Activated CD8-positive, alpha-beta memory T cell treated with anti-CD3 and anti-CD28 coated beads, Interleukin-2, amount 10 ng/mL, durations not matched to agents 7 days and 5 days (primary cell): ENCODE results near the gene PADI3. TPM values are rescaled to one million over a fixed set of nuclear protein-coding genes. Genes with fewer than 3 reads are reported as not detected.

Source experiments
- ATAC-seq: fragments of 150-1000 bp; cut with Tn5 transposase; one replicate; pipeline ENCODE4 v1.10.0; 2021; ENCODE audit warnings: moderate library complexity
- CTCF ChIA-PET: fragments of 350-600 bp; sonication (Branson Sonifier 250); formaldehyde crosslinking; loops from one replicate; lab custom pipeline; 2021; ENCODE audit warnings: antibody characterized with exemption; lab: Charles Lee
- DNase-seq: peaks from one replicate; pipeline ENCODE4 v3.0.0-alpha.2; 2020
- H3K27ac Mint-ChIP-seq: one replicate; pipeline ENCODE4 v1.8.0; 2021; ENCODE audit warnings: mild to moderate bottlenecking, mixed read lengths
- H3K27me3 Mint-ChIP-seq: one replicate; pipeline ENCODE4 v1.8.0; 2021; ENCODE audit warnings: mixed read lengths
- H3K36me3 Mint-ChIP-seq: one replicate; pipeline ENCODE4 v1.8.0; 2021; ENCODE audit warnings: mild to moderate bottlenecking, mixed read lengths
- H3K4me1 Mint-ChIP-seq: one replicate; pipeline ENCODE4 v1.8.0; 2021; ENCODE audit warnings: mixed read lengths
- H3K4me3 Mint-ChIP-seq: one replicate; pipeline ENCODE4 v1.8.0; 2021; ENCODE audit warnings: mild to moderate bottlenecking, moderate library complexity, mixed read lengths
- H3K9me3 Mint-ChIP-seq: one replicate; pipeline ENCODE4 v1.8.0; 2022; ENCODE audit warnings: low read depth, mixed read lengths
- total RNA-seq, 2 experiments: library from RNA; stranded (reverse); gene quantifications; one replicate each; pipeline ENCODE4 v1.2.3, GENCODE V29; 2021

The PADI3 gene
- total RNA-seq, 2 experiments from 2014 or later = not detected

DNA sequence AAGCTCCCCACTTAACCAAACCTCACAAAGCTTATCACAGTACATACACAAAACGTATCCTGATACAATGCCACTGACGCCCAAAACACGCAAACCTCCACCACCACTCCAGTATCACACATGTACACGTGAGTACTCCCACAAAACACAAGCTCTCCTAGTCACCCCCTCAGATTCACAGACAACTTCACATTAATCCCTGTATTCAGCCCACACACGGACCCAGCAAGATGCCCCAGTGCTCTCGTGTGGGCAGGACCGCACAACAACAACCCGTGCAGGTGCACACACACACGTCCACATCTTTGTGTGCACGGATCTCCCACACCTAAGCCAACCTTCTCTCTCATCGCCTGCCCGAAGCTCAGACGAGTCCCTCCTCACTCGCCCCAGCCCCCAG lies 26.3 kb upstream of the PADI3 start:
- H3K9me3 Mint-ChIP-seq = no peaks in the 10 kb centered on the region
- no peaks in the 10 kb centered on the region for H3K4me1 Mint-ChIP-seq
- H3K27ac Mint-ChIP-seq = no peak overlapping the region
- ATAC-seq (no peak), DNase-seq (no peak)
- peaks cover 5% of the 10 kb centered on the region for H3K27me3 Mint-ChIP-seq
- no peak overlapping the region for H3K4me3 Mint-ChIP-seq
- no peaks in the 10 kb centered on the region for H3K36me3 Mint-ChIP-seq
- CTCF ChIA-PET = interaction anchor here (1.8 to 2.2 kb wide), 2 partner anchors 14 to 97 kb away, joined by 5 to 7 read pairs; no protein-coding TSS in a partner anchor

GRCh38 chr1:17224434-17224833 lies 24.5 kb upstream of the PADI3 start:
- ATAC-seq (no peak), DNase-seq (no peak)
- Mint-ChIP-seq H3K36me3 (no peaks in the 10 kb centered on the region), H3K27me3 (peaks cover 3% of the 10 kb centered on the region), H3K4me1 (no peaks in the 10 kb centered on the region), H3K9me3 (no peaks in the 10 kb centered on the region), H3K27ac (no peak overlapping the region), H3K4me3 (no peak overlapping the region)
- CTCF ChIA-PET = interaction anchor here (1.0 to 1.8 kb wide), 2 partner anchors 98 to 99 kb away, joined by 4 to 5 read pairs; no protein-coding TSS in a partner anchor

- CTCF ChIA-PET = interaction anchor here (0.8 to 1.0 kb wide), 2 partner anchors 12 to 99 kb away, joined by 3 to 4 read pairs; no protein-coding TSS in a partner anchor
- no peak overlapping the region for H3K27ac Mint-ChIP-seq
Observed at GRCh38 chr1:17225140-17225539, 23.8 kb upstream of the PADI3 start.

GRCh38 chr1:17227358-17227915 lies 21.5 kb upstream of the PADI3 start:
- Mint-ChIP-seq H3K4me3 (no peak overlapping the region), H3K9me3 (no peaks in the 10 kb centered on the region)

More at GRCh38 chr1:17225140-17225539, 23.8 kb upstream of the PADI3 start:
- Mint-ChIP-seq H3K36me3 (no peaks in the 10 kb centered on the region), H3K9me3 (no peaks in the 10 kb centered on the region), H3K4me1 (no peaks in the 10 kb centered on the region), H3K27me3 (peaks cover 3% of the 10 kb centered on the region), H3K4me3 (no peak overlapping the region)
- no peak for DNase-seq
- ATAC-seq = no peak

GRCh38 chr1:17228619-17229018 lies 20.3 kb upstream of the PADI3 start:
- Mint-ChIP-seq H3K4me3 (no peak overlapping the region), H3K4me1 (peaks cover 2% of the 10 kb centered on the region), H3K36me3 (no peaks in the 10 kb centered on the region), H3K27me3 (peaks cover 9% of the 10 kb centered on the region), H3K9me3 (no peaks in the 10 kb centered on the region), H3K27ac (no peak overlapping the region)
- no peak for DNase-seq
- no peak for ATAC-seq
- CTCF ChIA-PET = interaction anchor here (2.2 kb wide), 1 partner anchor 103 kb away, joined by 6 read pairs; no protein-coding TSS in a partner anchor

More at GRCh38 chr1:17227358-17227915, 21.5 kb upstream of the PADI3 start:
- no peak overlapping the region for H3K27ac Mint-ChIP-seq
- H3K4me1 Mint-ChIP-seq = no peaks in the 10 kb centered on the region
- no peak for DNase-seq
- H3K36me3 Mint-ChIP-seq = no peaks in the 10 kb centered on the region
- CTCF ChIA-PET = interaction anchor here (1.3 to 2.2 kb wide), 2 partner anchors 14 to 102 kb away, joined by 4 to 6 read pairs; no protein-coding TSS in a partner anchor
- peaks cover 6% of the 10 kb centered on the region for H3K27me3 Mint-ChIP-seq
- no peak for ATAC-seq

- DNase-seq (no peak), ATAC-seq (no peak)
- H3K36me3 Mint-ChIP-seq = no peaks in the 10 kb centered on the region
- no peak overlapping the region for H3K4me3 Mint-ChIP-seq
- peaks cover 4% of the 10 kb centered on the region for H3K4me1 Mint-ChIP-seq
- H3K9me3 Mint-ChIP-seq = no peaks in the 10 kb centered on the region
- H3K27me3 Mint-ChIP-seq = peaks cover 10% of the 10 kb centered on the region
- H3K27ac Mint-ChIP-seq = no peak overlapping the region
- CTCF ChIA-PET = interaction anchor here (2.2 kb wide), 1 partner anchor 104 kb away, joined by 6 read pairs; no protein-coding TSS in a partner anchor
Observed at GRCh38 chr1:17229379-17229778, 19.5 kb upstream of the PADI3 start.

- no peaks in the 10 kb centered on the region for H3K9me3 Mint-ChIP-seq
- H3K27me3 Mint-ChIP-seq = peaks cover 11% of the 10 kb centered on the region
- CTCF ChIA-PET = no interaction called here
- H3K4me1 Mint-ChIP-seq = peaks cover 4% of the 10 kb centered on the region
- H3K27ac Mint-ChIP-seq = no peak overlapping the region
- H3K4me3 Mint-ChIP-seq = no peak overlapping the region
- no peaks in the 10 kb centered on the region for H3K36me3 Mint-ChIP-seq
- DNase-seq (no peak), ATAC-seq (no peak)
Observed at GRCh38 chr1:17230106-17230505, 18.8 kb upstream of the PADI3 start.

- Mint-ChIP-seq H3K27ac (no peak overlapping the region), H3K36me3 (no peaks in the 10 kb centered on the region), H3K27me3 (peaks cover 11% of the 10 kb centered on the region), H3K9me3 (no peaks in the 10 kb centered on the region), H3K4me3 (no peak overlapping the region), H3K4me1 (peaks cover 4% of the 10 kb centered on the region)
- CTCF ChIA-PET = no interaction called here
- DNase-seq = no peak
- no peak for ATAC-seq
Observed at GRCh38 chr1:17230671-17231310, 18.1 kb upstream of the PADI3 start.

DNA sequence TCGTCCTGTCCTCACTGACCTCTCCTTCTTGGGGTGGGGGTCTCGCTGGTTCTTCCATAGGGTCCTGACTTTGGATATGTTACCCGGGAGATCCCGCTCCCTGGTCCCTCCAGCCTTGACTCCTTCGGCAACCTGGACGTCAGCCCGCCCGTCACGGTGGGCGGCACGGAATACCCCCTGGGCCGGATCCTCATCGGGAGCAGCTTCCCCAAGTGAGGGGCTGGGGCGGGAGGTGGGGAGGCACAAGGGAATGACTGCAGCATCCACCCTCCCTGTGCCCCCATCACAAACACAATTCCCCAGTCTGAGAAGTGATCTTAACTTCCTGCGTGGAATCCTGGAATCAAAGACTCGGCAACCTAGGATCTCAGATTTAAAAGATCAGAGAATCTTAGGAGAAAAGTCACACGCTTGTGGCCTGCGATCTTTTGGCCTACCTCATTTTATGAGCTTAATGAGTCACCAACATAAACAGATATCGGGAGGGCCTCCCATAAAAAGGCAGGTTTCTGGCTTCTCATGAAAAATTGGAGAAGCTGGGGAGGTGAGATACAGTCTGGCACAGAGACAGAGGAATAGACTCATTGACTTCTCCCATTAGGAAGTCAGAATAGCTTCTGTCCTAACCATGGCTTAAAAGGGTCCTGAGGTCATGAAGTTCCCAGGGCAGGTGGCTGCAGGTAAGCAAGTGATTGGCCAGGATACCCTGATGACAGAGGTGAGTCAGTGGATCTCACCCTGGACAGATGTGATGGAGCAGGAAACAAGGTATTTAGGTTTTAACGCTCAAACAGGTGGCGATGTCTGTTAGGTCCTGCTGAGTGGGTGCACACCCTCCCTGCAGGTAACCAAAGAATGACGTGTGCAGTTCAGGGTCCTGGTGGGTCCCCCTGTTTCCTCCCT lies 15.9 kb upstream of the PADI3 start:
- CTCF ChIA-PET = interaction anchor here (0.5 to 9.5 kb wide), 4 partner anchors 95 to 1356 kb away, joined by 3 to 157 read pairs (median 4); no protein-coding TSS in a partner anchor
- Mint-ChIP-seq H3K27me3 (peaks cover 17% of the 10 kb centered on the region), H3K27ac (no peak overlapping the region), H3K36me3 (no peaks in the 10 kb centered on the region), H3K4me3 (no peak overlapping the region), H3K9me3 (no peaks in the 10 kb centered on the region), H3K4me1 (peaks cover 4% of the 10 kb centered on the region)
- ATAC-seq (no peak), DNase-seq (no peak)

- H3K27me3 Mint-ChIP-seq = peaks cover 17% of the 10 kb centered on the region
- CTCF ChIA-PET = interaction anchor here (0.5 to 9.5 kb wide), 5 partner anchors 96 to 1356 kb away, joined by 3 to 157 read pairs (median 4); no protein-coding TSS in a partner anchor
- no peak for ATAC-seq
- H3K4me1 Mint-ChIP-seq = peaks cover 4% of the 10 kb centered on the region
- no peaks in the 10 kb centered on the region for H3K9me3 Mint-ChIP-seq
- no peak overlapping the region for H3K4me3 Mint-ChIP-seq
- H3K27ac Mint-ChIP-seq = no peak overlapping the region
- DNase-seq = no peak
- no peaks in the 10 kb centered on the region for H3K36me3 Mint-ChIP-seq
Observed at GRCh38 chr1:17233675-17234320, 15.1 kb upstream of the PADI3 start.

DNA sequence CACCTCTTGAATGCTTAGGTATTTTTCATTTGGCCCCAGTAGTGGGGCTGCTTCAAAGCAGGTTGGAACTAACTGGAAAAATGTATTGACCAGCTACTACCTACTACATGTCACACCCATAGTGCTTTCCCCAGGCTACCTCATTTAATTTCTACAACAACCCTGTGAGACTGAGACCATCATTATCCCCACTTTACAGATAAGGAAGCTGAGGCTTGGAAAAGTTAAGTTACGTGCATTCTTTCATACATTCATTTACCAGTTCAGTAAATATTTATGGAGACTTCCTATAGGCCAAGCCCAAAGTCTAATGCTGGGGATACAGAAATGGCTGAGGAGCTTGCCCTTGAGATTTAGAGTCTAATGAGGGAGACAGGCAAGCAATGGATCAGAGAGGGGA lies 14.5 kb upstream of the PADI3 start:
- Mint-ChIP-seq H3K27me3 (peaks cover 17% of the 10 kb centered on the region), H3K27ac (no peak overlapping the region), H3K4me1 (peaks cover 4% of the 10 kb centered on the region), H3K9me3 (no peaks in the 10 kb centered on the region), H3K36me3 (no peaks in the 10 kb centered on the region), H3K4me3 (no peak overlapping the region)
- DNase-seq (no peak), ATAC-seq (no peak)
- CTCF ChIA-PET = interaction anchor here (1.0 to 9.5 kb wide), 3 partner anchors 97 to 274 kb away, joined by 3 to 157 read pairs (median 4); no protein-coding TSS in a partner anchor

DNA sequence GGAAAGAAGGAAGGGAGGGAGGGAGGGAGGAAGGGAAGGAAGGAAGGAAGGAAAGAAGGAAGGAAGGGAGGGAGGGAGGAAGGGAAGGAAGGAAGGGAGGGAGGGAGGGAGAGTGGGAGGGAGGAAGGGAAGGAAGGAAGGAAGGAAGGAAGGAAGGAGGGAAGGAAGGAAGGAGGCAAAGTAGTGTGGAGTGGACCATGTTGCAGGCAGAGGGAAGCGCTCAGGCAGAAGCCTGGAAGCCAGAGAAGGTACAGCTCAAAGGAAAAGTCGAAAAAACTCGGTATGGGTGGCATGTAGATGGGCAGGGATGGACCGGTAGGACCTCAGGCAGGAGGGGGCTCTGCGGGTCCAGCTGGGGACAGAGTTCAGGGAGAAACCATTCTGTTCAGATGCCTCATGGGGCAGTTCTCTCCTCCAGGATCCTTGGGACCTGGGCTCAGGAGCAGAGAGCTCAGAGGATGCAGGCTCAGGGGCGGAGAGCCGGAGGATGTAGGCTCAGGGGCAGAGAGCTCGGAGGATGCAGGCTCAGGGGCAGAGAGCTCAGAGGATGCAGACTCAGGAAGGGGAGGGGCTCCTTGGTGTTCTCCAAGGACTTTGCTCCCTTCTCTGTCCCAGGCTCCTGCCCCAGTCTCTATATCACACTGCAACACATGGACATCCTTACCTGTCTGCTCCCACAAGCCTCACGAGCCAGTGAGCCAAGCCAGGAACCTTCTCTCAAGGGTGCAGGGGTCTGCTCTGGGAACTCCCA lies 13.6 kb upstream of the PADI3 start:
- Mint-ChIP-seq H3K27me3 (peaks cover 17% of the 10 kb centered on the region), H3K27ac (no peak overlapping the region), H3K9me3 (no peaks in the 10 kb centered on the region), H3K4me3 (no peak overlapping the region), H3K36me3 (no peaks in the 10 kb centered on the region), H3K4me1 (peaks cover 4% of the 10 kb centered on the region)
- CTCF ChIA-PET = interaction anchor here (1.0 to 9.5 kb wide), 3 partner anchors 99 to 275 kb away, joined by 3 to 157 read pairs (median 3); no protein-coding TSS in a partner anchor
- no peak for DNase-seq
- ATAC-seq = no peak
